BE2C (cell line): ENCODE data around the gene SLC6A13. TPM values are rescaled to one million over a fixed set of nuclear protein-coding genes. Genes with fewer than 3 reads are reported as not detected.
"Not testable (repeated sequence)": the region's sequence is repeated elsewhere in the genome, so short reads cannot be mapped to it uniquely, and the experiment has no call there.

Experiments used
- DNase-seq: peaks from one replicate; pipeline ENCODE4 v3.0.0-alpha.2; 2020
- H3K27me3 ChIP-seq: fragments of 250-450 bp; sonication (Bioruptor Pico); 2 replicates; pipeline ENCODE4 v1.5.1; 2020; ENCODE audit warnings: mild to moderate bottlenecking
- H3K36me3 ChIP-seq: fragments of 250-450 bp; sonication (Bioruptor Pico); 2 replicates; pipeline ENCODE4 v1.5.1; 2020; ENCODE audit warnings: mild to moderate bottlenecking
- H3K4me1 ChIP-seq: fragments of 250-450 bp; sonication (Bioruptor Pico); 2 replicates; pipeline ENCODE4 v1.5.1; 2020
- H3K4me3 ChIP-seq: 2 replicates; pipeline ENCODE4 v1.5.1; 2011; ENCODE audit warnings: low read depth, low read length
- H3K9me3 ChIP-seq: fragments of 250-450 bp; sonication (Bioruptor Pico); 2 replicates; pipeline ENCODE4 v1.5.1; 2020
- CTCF ChIP-seq: IDR thresholded peaks from 2 replicates; pipeline ENCODE4 v1.5.1; 2012; ENCODE audit warnings: mild to moderate bottlenecking, low read depth, low read length
- polyA plus RNA-seq: library from polyadenylated mRNA; unstranded; fragments of >200 nt; gene quantifications from one replicate; pipeline ENCODE4 v1.2.1, GENCODE V29; 2012; ENCODE audit warnings: low read depth, missing spikeins; ENCODE audit not compliant: insufficient read length, insufficient read depth

SLC6A13 gene
- polyA plus RNA-seq, result 0.85 TPM

GRCh38 chr12:262817-263216 is at the start of gene SLC6A13:
TSS of gene SLC6A13 (minus strand) at chr12:262836. CDS start at chr12:260052, 2,784 bp downstream.
- H3K9me3 ChIP-seq, result no peaks in the 10 kb centered on the region
- no peak for TF ChIP-seq CTCF
- DNase-seq, result no peak
- no peak within 1 kb of the TSS for H3K4me3 ChIP-seq
- no peaks in the 10 kb centered on the region for H3K36me3 ChIP-seq
- H3K4me1 ChIP-seq, result no peaks in the 10 kb centered on the region
- H3K27me3 ChIP-seq, result peaks cover 21% of the 10 kb centered on the region

- H3K27me3 ChIP-seq, result no peaks in the 10 kb centered on the region
- no peak for TF ChIP-seq CTCF
- H3K9me3 ChIP-seq, result no peaks in the 10 kb centered on the region
- H3K4me1 ChIP-seq, result no peaks in the 10 kb centered on the region
- DNase-seq, result no peak
- no peak overlapping the region for H3K4me3 ChIP-seq
- H3K36me3 ChIP-seq, result peaks cover 69% of the 10 kb centered on the region
These were observed 45.9 kb upstream of the SLC6A13 start for GRCh38 chr12:308511-308910.

GRCh38 chr12:307406-307805 is 44.8 kb upstream of the SLC6A13 start:
- H3K4me3 ChIP-seq, result no peak overlapping the region
- no peak for DNase-seq
- H3K27me3 ChIP-seq, result no peaks in the 10 kb centered on the region
- peaks cover 68% of the 10 kb centered on the region for H3K36me3 ChIP-seq
- no peak for TF ChIP-seq CTCF
- H3K9me3 ChIP-seq, result no peaks in the 10 kb centered on the region
- H3K4me1 ChIP-seq, result no peaks in the 10 kb centered on the region

- no peaks in the 10 kb centered on the region for H3K4me1 ChIP-seq
- peaks cover 53% of the 10 kb centered on the region for H3K36me3 ChIP-seq
- TF ChIP-seq CTCF, result no peak
- no peak overlapping the region for H3K4me3 ChIP-seq
- DNase-seq, result no peak
- H3K9me3 ChIP-seq, result no peaks in the 10 kb centered on the region
- no peaks in the 10 kb centered on the region for H3K27me3 ChIP-seq
These were observed 42.2 kb upstream of the SLC6A13 start for GRCh38 chr12:304805-305204.

- not testable (repeated sequence) for H3K4me1 ChIP-seq, H3K27me3 ChIP-seq, H3K4me3 ChIP-seq, H3K9me3 ChIP-seq, DNase-seq
- H3K36me3 ChIP-seq, result peaks cover 39% of the 10 kb centered on the region
These were observed 40.1 kb upstream of the SLC6A13 start for GRCh38 chr12:302766-303165.

GRCh38 chr12:300166-300565 is 37.5 kb upstream of the SLC6A13 start:
- H3K4me1 ChIP-seq, H3K4me3 ChIP-seq, H3K9me3 ChIP-seq, DNase-seq, H3K27me3 ChIP-seq: not testable (repeated sequence)
- H3K36me3 ChIP-seq, result peaks cover 46% of the 10 kb centered on the region

- H3K36me3 ChIP-seq, result peaks cover 49% of the 10 kb centered on the region
- H3K4me3 ChIP-seq, H3K9me3 ChIP-seq, DNase-seq, H3K4me1 ChIP-seq, H3K27me3 ChIP-seq: not testable (repeated sequence)
These were observed 36.9 kb upstream of the SLC6A13 start for GRCh38 chr12:299511-299910.

- peak; percentile 11 for DNase-seq
- H3K36me3 ChIP-seq, result peaks cover 49% of the 10 kb centered on the region
- not testable (repeated sequence) for H3K4me3 ChIP-seq, H3K27me3 ChIP-seq, H3K4me1 ChIP-seq, H3K9me3 ChIP-seq
These were observed 35.4 kb upstream of the SLC6A13 start for GRCh38 chr12:298059-298458.
